ENCODE results near the gene FBXL13.

FBXL13 gene

DNA sequence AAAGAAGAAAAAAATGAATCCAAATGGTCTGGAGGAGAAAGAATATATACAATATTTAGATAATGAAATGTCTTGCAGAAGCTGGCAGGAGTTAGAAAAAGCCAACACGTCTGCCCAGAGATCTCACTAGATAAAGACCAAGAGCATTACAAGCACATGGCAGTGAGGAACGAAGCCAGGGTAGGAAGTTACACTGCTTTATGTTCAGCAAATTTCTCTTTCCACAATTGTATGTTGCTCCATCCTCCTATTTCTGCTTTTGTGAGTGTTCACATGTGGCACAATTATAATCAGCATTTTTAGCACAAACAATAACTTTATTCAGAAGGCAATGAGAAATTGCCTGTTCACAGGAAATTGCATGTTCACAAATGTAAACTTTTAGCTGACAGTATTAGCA lies 108.1 kb downstream of the FBXL13 start:
- TF ChIP-seq RAD21 (IDR thresholded peaks at IDR 0.05; ENCODE audit: low read depth) (no peak), USF1 (IDR thresholded peaks at IDR 0.05) (no peak), CREB1 (IDR thresholded peaks at IDR 0.05; ENCODE audit: low read depth) (no peak), NFIC (IDR thresholded peaks at IDR 0.05) (no peak), FOXM1 (IDR thresholded peaks at IDR 0.05; ENCODE audit: borderline replicate concordance, low read depth) (no peak), CEBPB (IDR thresholded peaks at IDR 0.05) (no peak), YY1 (IDR thresholded peaks at IDR 0.05; ENCODE audit: low read depth) (no peak), ZBTB7A (IDR thresholded peaks at IDR 0.05; ENCODE audit: low read depth) (no peak), TAF1 (IDR thresholded peaks at IDR 0.05; ENCODE audit: low read depth) (no peak), EP300 (IDR thresholded peaks at IDR 0.05; ENCODE audit: borderline replicate concordance) (no peak), REST (IDR thresholded peaks at IDR 0.05; ENCODE audit: low read depth) (no peak), EGR1 (IDR thresholded peaks at IDR 0.05) (no peak), TEAD4 (IDR thresholded peaks at IDR 0.05) (no peak), TCF12 (IDR thresholded peaks at IDR 0.05; ENCODE audit: low read depth) (no peak)
- TF ChIP-seq, protein P1, sequence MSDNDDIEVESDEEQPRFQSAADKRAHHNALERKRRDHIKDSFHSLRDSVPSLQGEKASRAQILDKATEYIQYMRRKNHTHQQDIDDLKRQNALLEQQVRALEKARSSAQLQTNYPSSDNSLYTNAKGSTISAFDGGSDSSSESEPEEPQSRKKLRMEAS (IDR thresholded peaks at IDR 0.05): no peak

GRCh38 chr7:102953406-102953805 lies 121.2 kb downstream of the FBXL13 start:
- TF ChIP-seq YY1 (IDR thresholded peaks at IDR 0.05; ENCODE audit: low read depth) (no peak), ZBTB7A (IDR thresholded peaks at IDR 0.05; ENCODE audit: low read depth) (no peak), FOXM1 (IDR thresholded peaks at IDR 0.05; ENCODE audit: borderline replicate concordance, low read depth) (no peak), TCF12 (IDR thresholded peaks at IDR 0.05; ENCODE audit: low read depth) (no peak), CREB1 (IDR thresholded peaks at IDR 0.05; ENCODE audit: low read depth) (no peak), NFIC (IDR thresholded peaks at IDR 0.05) (no peak), REST (IDR thresholded peaks at IDR 0.05; ENCODE audit: low read depth) (no peak), EP300 (IDR thresholded peaks at IDR 0.05; ENCODE audit: borderline replicate concordance) (no peak), RAD21 (IDR thresholded peaks at IDR 0.05; ENCODE audit: low read depth) (no peak), USF1 (IDR thresholded peaks at IDR 0.05) (no peak), TAF1 (IDR thresholded peaks at IDR 0.05; ENCODE audit: low read depth) (no peak)

DNA sequence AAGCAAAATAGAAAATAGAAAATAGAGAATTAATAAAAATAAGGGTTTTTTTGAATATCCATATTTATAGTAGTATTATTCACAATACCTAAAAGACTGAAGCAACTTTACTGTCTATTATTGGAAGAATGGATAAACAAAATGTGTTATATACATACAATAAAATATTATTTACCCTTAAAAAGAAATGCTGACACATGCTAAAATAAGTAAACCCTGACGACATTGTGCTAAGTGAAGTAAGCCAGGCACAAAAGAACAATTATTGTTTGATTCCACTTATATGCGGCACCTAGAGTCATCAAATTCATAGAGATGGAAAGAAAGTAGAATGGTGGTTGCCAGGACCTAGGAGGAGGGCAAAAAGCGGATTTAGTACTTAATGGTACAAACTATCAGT lies 122.8 kb downstream of the FBXL13 start:
- TF ChIP-seq RAD21 (IDR thresholded peaks at IDR 0.05; ENCODE audit: low read depth): no peak
- TF ChIP-seq TCF12 (IDR thresholded peaks at IDR 0.05; ENCODE audit: low read depth): no peak
- TF ChIP-seq EGR1 (IDR thresholded peaks at IDR 0.05): no peak
- no peak for TF ChIP-seq YY1 (IDR thresholded peaks at IDR 0.05; ENCODE audit: low read depth)
- no peak for TF ChIP-seq USF1 (IDR thresholded peaks at IDR 0.05)
- TF ChIP-seq, protein P1 (IDR thresholded peaks at IDR 0.05): no peak
- no peak for TF ChIP-seq CREB1 (IDR thresholded peaks at IDR 0.05; ENCODE audit: low read depth)
- no peak for TF ChIP-seq NFIC (IDR thresholded peaks at IDR 0.05)
- TF ChIP-seq EP300 (IDR thresholded peaks at IDR 0.05; ENCODE audit: borderline replicate concordance): no peak
- no peak for TF ChIP-seq TAF1 (IDR thresholded peaks at IDR 0.05; ENCODE audit: low read depth)
- no peak for TF ChIP-seq ZBTB7A (IDR thresholded peaks at IDR 0.05; ENCODE audit: low read depth)
- no peak for TF ChIP-seq FOXM1 (IDR thresholded peaks at IDR 0.05; ENCODE audit: borderline replicate concordance, low read depth)

DNA sequence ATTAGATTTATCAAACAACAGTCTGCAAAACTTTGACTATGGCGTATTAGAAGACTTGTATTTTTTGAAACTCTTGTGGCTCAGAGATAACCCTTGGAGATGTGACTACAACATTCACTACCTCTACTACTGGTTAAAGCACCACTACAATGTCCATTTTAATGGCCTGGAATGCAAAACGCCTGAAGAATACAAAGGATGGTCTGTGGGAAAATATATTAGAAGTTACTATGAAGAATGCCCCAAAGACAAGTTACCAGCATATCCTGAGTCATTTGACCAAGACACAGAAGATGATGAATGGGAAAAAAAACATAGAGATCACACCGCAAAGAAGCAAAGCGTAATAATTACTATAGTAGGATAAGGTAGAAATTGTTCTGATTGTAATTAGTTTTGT lies 130.4 kb downstream of the FBXL13 start:
- TF ChIP-seq REST (IDR thresholded peaks at IDR 0.05; ENCODE audit: low read depth) (no peak), ZBTB7A (IDR thresholded peaks at IDR 0.05; ENCODE audit: low read depth) (no peak), CREB1 (IDR thresholded peaks at IDR 0.05; ENCODE audit: low read depth) (no peak), TCF12 (IDR thresholded peaks at IDR 0.05; ENCODE audit: low read depth) (no peak), RAD21 (IDR thresholded peaks at IDR 0.05; ENCODE audit: low read depth) (no peak), EP300 (IDR thresholded peaks at IDR 0.05; ENCODE audit: borderline replicate concordance) (no peak), CEBPB (IDR thresholded peaks at IDR 0.05) (no peak), FOXM1 (IDR thresholded peaks at IDR 0.05; ENCODE audit: borderline replicate concordance, low read depth) (no peak), YY1 (IDR thresholded peaks at IDR 0.05; ENCODE audit: low read depth) (no peak), USF1 (IDR thresholded peaks at IDR 0.05) (no peak), EGR1 (IDR thresholded peaks at IDR 0.05) (no peak)
- TF ChIP-seq, protein P1 (IDR thresholded peaks at IDR 0.05): no peak

Measured in Ishikawa (cell line).